ENCODE measurements around the gene EBP. TPM values are rescaled to one million over a fixed set of nuclear protein-coding genes. Genes with fewer than 3 reads are reported as not detected.

Gene EBP
- total and polyA plus RNA-seq, 2 experiments from 2014 or later: 128 to 176 TPM

DNA sequence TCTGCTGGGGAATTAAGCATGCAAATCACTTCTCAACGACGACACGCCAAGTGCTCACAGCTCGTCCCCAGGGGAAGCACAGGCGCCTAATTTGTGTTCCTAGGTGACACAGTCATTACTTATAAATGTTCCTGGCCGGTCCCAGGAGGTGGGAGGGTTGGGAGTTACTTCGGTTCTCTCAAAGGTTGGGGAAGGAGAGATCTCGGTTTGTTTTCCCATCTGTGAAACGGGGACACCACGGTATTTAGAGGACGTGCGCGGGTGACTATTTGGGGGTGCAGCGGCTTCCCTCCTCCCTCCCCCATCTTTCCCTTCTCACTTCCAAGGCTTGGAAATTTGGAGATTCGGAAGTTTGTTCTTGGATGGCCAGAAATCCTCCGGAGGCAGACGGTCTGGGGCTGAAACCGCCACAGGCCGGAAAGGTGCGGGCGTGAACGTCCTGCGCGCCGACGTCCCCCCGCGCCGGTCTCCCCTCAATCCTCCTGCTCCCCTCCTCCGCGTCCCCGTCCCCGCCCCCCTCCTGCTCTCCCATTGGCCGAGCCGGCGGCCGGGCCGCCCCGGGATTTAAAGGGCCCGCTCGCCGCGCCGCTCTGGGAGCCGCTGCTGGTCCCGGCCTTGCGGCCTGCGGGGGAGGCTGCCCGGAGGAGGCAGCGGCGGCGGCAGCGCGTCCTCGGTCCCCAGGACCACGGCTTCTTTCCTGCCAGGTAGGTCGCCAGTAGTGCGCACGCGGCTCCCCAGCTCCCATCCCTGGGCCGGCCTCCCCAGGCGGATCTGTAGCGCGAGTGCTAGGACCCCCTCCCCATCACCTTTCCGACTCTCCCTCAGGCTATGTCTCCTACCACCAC is 13.0 kb upstream of the EBP start, which contains the start of gene PORCN:
TSS of gene PORCN (plus strand) at position 593 of the 845 bp plus-strand sequence. CDS start 829 bp downstream, outside the sequence.
- H3K4me3 Mint-ChIP-seq: peak within 1 kb of the TSS; percentile 87
- Histone ChIP-seq H3K4me2 (peak within 1 kb of the TSS; percentile 79), H3K27me3 (ENCODE audit: insufficient read depth) (no peaks in the 10 kb centered on the region), H3K27ac (ENCODE audit: low read depth) (no peak within 1 kb of the TSS), H3K4me3 (peak within 1 kb of the TSS; percentile 75), H3K79me2 (replicated peaks; ENCODE audit: insufficient read depth) (no peaks in the 10 kb centered on the region), H3F3A (replicated peaks; ENCODE audit: low read depth) (no peaks in the 10 kb centered on the region), H2AFZ (peak within 1 kb of the TSS; percentile 90), H4K20me1 (replicated peaks; ENCODE audit: insufficient read depth) (no peaks in the 10 kb centered on the region), H3K36me3 (ENCODE audit: insufficient read depth) (no peaks in the 10 kb centered on the region), H3K4me1 (ENCODE audit: insufficient read depth) (no peaks in the 10 kb centered on the region), H3K9me2 (ENCODE audit: insufficient read depth) (no peaks in the 10 kb centered on the region)
- no peaks in the 10 kb centered on the region; the same call in 2 of the 3 replicates for H3K36me3 Mint-ChIP-seq (ENCODE audit: low read depth)
- H3K27ac Mint-ChIP-seq: 0 out of 2 replicates have a peak within 1 kb of the TSS, but pooled peaks have one; percentile 31
- H3K27me3 Mint-ChIP-seq (ENCODE audit: insufficient read depth, low read depth, poor library complexity): peaks cover 9% of the 10 kb centered on the region
- no peaks in the 10 kb centered on the region for H3K9me3 Mint-ChIP-seq
- TF ChIP-seq ZNF114 (CRISPR knock-in tag; IDR thresholded peaks at IDR 0.05) (no peak), ZNF462 (CRISPR knock-in tag; IDR thresholded peaks at IDR 0.05) (no peak), ZNF331 (CRISPR knock-in tag; IDR thresholded peaks at IDR 0.05; ENCODE audit: low read depth) (no peak), POLR2AphosphoS5 (IDR thresholded peaks at IDR 0.05; ENCODE audit: low read depth) (peak; percentile 55), CTCF (conservative IDR thresholded peaks at IDR 0.05; ENCODE audit: low read depth in 2 of 2) (no peak), CREB1 (CRISPR knock-in tag; IDR thresholded peaks at IDR 0.05; ENCODE audit: low read depth) (no peak)
- peak; percentile 79 for DNase-seq (ENCODE audit: low spot score)
- H3K4me1 Mint-ChIP-seq: peaks cover 3% of the 10 kb centered on the region; the same call in 1 of the 3 replicates
- ATAC-seq: peak; percentile 95

All from GM23338 (cell line).